Activated CD4-positive, alpha-beta T cell treated with anti-CD3 and anti-CD28 coated beads for 24 hours (primary cell): ENCODE results near the gene WDFY4.

Experiments
- DNase-seq, 2 donors: peaks; one replicate each; pipeline ENCODE4 v3.0.0-alpha.2; 2020; ENCODE audit warnings: low read depth in 2 of 2

Gene WDFY4

DNA sequence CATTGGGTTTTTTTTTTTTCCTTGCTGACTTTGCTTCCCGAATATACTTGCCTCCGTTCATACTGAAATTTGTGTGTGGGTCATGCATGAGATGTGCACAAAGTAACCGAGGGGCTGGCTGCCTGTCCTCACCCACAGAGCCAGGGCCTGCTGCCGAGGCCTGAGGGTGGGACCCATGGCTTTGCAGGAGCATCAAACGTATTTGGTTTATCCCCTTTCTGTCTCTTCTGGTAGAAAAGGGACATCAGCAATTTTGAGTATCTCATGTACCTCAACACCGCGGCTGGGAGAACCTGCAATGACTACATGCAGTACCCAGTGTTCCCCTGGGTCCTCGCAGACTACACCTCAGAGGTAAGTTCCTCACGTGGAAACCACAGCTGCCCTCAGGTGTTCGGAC is 258.4 kb downstream of the WDFY4 start:
- no peak for DNase-seq

DNA sequence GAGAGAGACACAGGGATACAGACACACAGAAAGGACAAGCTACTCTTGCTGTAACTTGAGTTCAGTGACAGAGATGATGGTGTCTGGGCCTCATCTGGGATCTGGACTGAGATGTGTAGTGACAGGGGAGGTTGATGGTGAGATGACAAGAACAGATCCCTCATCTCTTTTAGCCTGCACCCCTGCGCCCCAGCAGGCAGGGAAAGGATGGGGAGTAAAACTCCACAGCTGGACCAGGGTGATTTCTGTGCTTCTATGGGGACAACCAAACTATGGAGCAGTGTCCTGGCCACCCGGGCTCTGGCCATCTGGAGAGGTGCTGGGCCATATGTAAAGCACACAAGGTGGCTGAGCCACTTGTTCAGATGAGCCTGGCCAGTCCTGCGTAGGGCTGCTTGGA is 259.5 kb downstream of the WDFY4 start:
- no peak for DNase-seq

- DNase-seq: no peak
These were observed 260.9 kb downstream of the WDFY4 start for GRCh38 chr10:48945441-48946130.

DNA sequence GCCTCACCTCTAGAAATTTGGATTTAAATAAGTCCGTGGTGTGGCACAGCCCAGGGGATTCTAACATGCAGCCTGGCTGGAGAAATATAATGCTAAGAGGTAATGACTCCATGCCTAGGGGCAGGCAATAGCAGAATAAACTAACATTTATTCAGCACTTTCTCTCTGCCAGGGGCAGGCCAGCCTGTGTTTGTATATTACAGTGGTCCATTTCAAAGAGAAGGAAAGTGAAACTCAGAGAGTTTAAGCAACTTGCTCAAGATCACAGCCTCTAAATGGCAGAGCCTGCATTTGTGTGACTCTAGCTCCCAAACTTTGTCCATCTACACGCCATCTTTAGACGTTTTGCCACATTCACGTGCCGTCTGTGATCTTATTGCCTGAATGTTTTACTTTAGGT is 261.7 kb downstream of the WDFY4 start:
- DNase-seq: no peak

DNA sequence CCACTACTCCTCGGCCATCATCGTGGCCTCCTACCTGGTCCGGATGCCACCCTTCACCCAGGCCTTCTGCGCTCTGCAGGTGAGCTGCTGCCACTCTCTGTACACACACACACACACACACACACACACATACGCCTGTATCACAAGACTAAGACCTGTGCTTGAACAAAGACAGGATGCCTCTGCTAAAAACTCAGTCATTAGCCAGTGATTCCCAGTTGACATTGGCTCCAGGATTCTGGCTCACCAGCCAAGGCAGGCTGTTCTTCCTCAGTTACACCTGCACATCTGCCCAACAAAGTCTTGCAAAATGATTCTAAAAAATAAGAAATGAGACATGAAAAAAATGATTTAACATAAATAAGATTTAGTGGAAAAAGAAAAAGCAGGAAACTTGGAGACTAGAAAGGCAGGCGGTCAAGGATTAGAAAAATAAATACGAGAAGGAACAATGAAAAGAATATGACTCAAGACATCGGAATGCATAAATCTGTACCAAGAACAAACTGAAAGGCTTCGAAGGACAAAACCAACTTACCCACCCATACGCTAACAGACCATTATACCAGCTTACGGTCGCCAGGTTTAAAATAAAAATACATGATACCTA is 262.3 kb downstream of the WDFY4 start:
- DNase-seq: no peak

- no peak for DNase-seq
These were observed 263.2 kb downstream of the WDFY4 start for GRCh38 chr10:48947690-48948469.

DNA sequence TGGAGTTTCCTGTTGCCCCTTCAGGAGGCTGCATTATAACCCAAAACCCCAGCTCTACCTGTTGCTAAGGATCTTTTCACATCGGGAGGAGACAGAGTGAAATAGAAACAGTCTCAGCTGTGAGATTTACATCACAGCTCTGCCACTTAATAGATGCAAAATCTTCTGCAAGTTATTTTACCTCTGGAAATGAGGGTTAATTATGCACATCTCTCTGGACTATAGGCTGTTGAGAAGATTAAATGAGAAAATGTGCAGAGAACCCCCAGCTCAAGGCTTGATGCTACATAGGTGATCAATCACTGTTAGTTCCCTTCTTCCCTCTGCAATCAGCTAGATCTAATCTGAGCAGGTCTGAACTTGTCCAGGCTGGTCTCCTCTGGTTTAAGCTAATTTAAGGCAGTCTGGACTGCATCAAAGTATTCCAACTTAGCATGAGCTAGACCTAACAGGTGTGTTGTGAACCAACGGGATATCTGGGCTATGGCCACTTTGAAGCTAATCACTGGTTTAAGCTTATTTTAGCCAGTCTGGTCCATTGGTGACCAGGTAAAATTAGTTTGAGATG is 263.9 kb downstream of the WDFY4 start:
- no peak for DNase-seq

DNA sequence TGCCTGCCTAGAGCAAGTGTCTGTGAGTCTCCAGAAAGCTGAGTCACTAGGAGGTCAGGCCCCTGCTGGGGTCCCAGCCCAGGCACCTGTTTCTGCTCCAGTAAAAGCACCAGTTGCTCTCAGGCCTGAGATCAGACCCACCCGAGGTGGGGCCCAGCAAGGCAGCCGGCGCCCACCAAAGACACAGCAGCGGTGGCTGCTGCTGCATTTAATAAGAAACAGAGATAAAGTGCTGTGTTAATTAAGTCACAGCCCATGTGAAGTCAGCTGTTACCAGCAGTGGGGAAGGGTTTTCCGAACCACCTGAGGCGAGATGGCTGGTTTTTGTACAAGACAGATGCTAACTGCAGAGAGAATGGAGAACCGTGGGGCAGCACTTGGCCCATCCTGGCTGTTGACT is 267.0 kb downstream of the WDFY4 start:
- DNase-seq: no peak

DNA sequence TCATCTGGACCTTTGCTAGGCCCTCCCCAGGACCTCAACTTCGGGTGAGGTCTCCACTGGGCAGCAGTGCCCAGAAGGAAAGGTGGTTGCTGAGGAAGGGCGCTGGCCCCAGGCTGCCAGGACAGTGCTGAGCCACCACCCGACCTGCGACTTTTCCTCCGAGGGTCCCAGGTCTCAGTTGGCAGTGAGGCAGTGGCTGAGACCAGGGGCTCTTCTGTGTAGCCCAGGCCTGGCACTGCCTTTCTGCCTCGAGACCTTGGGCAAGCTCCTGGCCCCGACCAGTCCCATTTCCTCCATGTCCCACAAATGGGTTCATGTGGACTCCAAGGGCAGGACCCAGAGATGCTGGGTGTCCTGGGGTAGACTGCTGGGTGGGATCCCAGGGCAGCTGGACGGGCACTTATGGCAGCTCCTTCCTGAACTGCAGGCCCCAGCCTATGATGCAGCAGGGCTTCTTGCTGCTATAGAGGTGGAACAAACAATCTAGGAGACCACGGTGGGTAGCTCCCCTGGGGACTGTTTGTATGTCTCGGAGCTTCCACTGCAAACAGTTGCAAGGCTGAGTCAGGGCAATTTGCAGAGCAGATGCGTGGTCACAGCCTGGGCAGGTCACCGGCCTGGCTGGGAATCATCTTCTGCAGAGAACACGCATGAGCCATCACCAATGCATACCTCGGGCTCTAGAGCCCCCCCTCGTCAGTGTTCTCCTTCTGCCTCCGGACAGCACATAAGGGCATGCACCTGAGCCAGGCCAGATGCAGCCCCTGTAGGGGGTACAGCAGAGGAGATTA is 272.9 kb downstream of the WDFY4 start:
- no peak for DNase-seq

DNA sequence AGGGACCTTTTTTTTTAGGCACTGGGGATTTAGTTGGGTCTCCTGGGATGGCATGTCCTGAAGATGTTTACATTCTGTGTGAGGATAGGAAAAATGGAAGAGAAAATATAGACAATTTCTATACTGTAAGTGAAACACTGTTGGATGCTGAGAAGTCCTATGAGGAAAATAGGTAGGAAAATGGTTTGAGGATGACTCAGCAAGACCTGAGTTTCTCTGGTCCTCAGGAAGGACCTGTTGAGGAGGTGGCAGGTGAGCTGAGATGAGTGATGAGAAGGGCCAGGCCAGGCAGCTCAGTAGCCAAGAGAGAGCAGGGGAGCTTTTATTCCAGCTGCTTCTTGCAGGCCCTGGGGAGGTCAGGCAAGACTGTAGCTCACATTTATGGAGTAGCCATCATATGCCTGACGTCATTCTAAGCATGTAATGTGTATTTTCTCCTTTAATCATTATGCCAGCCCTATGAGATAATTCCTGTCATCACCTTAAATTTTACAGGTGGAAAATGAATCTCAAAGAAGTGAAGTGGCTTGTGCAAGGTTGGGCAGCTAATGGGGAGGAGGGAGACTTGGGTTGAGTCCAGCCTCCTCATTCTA is 274.0 kb downstream of the WDFY4 start:
- no peak for DNase-seq

GRCh38 chr10:48964038-48964437 is 279.4 kb downstream of the WDFY4 start:
- no peak for DNase-seq

- DNase-seq: no peak
These were observed 280.8 kb downstream of the WDFY4 start for GRCh38 chr10:48965460-48965859.

GRCh38 chr10:48968036-48968435 is 283.4 kb downstream of the WDFY4 start:
- DNase-seq: no peak

DNA sequence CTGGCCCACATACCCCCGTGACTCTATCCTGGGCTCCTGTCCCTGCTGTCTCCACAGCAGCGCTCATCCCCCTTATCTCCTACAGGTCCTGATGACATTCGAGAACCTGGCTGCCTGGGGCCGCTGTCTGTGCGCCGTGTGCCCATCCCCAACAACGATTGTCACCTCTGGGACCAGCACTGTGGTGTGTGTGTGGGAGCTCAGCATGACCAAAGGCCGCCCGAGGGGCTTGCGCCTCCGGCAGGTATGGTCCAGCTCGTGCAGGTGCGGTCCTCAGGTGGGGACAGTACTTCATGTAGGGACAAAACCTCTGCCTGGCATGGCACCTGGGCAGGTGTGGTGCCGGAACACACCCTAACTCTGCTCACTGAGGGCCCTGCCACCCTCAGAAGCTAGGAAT is 285.4 kb downstream of the WDFY4 start:
- no peak for DNase-seq

DNA sequence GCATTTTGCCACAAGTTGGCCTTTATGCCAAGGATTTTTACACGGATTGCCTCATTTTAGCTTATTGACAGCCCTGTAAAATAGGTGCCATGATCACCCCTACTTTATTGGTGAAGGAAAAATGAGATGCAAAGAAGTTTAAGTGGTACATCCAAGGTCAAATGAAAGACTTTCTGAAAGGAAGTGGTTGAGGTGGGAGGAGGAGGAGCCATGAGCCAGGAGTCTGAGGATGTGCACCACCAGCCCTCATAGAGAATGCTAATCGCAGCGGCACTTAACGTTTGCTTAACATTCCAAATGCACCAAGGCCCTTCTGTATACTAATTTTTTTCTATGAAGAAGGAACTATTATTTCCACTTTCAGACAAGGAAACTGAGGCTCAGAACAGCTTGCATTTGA is 286.0 kb downstream of the WDFY4 start:
- DNase-seq: no peak

DNA sequence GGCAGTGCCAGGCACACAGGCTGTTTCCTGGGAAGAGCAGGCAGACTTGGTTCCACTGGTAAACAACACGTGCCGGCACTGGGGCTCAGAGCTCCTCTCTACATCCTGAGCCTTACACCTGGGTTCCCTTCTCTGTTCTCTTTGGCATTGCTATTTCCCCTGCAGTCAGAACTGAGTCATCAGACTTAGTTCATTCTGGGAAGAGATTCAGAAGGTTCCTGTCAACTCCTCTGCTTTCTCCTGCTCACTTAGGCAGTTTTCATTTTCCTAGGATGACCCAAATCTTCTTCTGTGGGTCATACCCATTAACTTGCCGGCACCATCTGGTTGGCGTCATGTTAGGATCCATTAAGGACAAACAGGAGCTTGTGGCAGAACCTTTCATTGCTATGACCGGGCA is 288.4 kb downstream of the WDFY4 start:
- DNase-seq: no peak

- DNase-seq: no peak
These were observed 290.0 kb downstream of the WDFY4 start for GRCh38 chr10:48974510-48975156.

DNA sequence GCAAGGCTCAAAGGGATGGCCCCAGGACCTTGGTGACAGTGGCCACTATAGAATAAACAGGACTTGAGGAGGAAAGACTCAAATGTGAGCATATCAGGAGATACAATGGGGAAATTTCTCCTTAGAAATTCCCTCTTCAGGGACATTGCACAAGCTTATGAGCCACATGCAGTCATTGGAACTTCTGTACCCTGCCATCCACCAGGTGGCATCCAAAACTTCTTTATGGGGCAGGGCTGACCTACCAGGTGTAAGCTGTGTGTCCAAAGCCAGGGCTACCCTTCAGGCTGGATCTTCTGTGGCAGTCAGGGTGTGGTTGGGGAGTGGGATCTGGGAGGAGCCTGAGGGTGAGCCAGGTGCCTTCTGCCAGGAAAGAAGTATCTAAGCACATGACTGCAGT is 291.5 kb downstream of the WDFY4 start:
- DNase-seq: no peak

DNA sequence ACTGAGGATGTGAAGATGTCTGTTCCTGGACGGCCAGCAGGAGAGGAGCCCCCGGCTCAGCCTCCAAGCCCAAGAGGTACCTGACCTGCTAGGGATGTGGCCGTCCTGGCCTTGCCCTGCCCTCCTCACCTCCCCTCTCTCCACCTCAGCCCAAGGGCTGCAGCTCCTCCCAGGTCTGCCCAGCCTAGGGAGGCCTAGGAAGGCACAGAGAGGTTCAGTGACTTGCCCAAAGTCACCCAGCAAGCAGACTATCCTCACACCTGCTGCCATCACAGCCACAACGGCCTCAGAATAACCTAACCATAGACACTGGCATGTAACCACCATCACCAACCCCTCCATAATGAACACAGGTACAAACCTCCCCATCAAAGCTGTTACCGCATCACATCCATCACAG is 293.6 kb downstream of the WDFY4 start:
- no peak for DNase-seq

DNA sequence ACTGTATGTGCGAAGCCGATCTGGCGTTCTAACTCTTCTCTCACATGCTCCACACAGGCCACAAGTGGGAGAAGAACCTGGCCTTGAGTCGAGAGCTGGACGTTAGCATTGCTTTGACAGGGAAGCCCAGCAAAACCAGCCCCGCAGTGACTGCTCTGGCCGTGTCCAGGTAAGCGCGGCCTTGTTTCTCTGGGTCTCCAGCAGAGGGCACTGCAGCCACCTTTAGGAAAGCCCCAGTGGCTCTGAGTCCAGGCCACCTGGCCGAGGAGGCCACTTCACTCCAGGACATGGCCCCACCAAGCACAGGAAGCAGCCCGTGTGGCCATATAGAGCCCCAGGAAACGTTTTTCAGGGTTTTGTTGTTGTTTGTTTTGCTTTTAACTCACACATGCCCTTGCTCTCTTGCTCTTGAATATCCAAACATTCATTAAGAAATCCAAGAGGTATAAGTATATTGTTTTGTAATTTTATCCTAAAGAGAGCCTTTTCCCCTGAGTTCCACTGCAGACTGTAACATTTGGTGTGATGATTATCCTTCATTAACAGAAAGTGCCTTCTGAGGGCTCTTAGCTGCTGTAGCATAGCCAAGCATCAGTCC is 296.7 kb downstream of the WDFY4 start:
- peak; percentile 3 to 10 for DNase-seq

GRCh38 chr10:48982584-48982983 is 297.9 kb downstream of the WDFY4 start:
- DNase-seq: no peak
